NCI-H82 (cell line): ENCODE results near the gene NRAS.

Experiments used
- DNase-seq: peaks from one replicate; lab custom pipeline; 2025; lab: John Stamatoyannopoulos, UW

Gene NRAS

DNA sequence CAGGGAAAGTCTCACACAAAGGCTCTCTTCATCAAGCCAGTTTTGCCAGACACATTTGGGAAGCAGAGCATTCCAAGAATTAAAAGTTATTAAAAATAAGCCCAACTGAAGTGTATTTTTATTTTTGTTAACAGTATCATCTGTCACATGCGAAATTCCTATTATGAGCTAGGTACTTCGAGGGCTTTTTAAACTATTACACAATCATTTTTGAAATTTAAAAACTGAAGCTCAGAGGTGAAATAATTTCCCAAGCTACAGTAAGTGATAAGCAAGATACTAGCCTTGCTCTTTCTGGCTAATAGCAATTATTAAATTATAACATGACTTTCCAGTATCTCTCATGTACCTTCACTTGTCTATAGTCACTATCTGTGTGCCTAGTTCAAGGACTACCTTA, 12.0 kb upstream of the NRAS start:
- DNase-seq: no peak

DNA sequence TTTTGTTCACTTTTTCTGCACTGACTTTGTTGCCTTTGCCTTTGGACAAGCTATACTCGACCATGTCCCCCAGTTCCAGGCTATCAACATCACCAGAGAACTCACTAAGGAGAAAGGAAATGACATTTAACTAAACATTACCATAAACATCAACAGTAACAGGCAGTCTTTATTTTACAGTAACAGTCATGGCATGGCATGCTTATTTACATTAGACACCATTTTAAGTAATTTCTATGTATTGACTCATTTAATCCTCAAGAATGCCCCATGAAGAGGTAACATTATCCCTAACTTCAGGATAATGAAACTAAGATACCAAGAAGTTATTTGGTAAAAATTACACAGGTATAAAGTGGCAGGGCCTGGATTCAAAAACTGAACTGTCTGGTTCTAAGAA, 8.7 kb upstream of the NRAS start:
- DNase-seq: no peak

DNA sequence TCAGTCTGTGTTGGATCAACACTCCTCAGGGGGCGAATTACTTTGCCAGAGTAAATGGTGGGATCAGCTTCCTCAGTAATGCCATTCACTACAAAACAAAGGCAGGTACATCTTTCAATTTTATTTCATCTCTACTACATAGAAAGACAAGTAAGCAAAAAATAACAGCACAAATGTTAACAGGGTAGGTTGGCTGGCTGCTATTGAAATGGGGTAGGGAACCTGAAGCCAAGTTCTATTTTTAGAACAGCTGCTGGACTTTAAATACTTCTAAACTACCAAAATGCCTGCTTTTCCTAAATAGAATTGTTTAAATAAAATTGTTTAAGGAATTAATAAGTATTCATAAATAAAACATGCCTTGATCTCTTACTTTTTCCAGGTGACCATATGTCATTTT, 7.3 kb upstream of the NRAS start:
- DNase-seq: no peak

DNA sequence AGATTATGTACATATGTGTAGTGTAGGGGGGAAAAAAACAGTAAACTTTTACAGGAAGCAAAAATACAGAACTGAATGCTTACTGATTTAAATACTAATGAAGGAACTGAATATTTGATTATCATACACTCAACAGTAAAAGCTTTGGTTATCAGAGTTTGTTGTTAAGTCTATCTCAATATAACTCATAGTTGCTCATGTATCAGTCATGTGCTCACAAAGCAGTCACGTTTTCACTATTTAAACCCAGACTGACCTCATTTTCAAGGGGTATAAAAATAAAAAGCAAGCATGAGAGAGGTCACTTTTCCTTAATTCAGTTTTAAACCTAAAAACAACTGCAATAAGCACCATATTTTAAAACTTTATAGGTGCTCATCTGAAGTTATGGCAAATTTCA, 6.9 kb upstream of the NRAS start:
- DNase-seq: no peak

DNA sequence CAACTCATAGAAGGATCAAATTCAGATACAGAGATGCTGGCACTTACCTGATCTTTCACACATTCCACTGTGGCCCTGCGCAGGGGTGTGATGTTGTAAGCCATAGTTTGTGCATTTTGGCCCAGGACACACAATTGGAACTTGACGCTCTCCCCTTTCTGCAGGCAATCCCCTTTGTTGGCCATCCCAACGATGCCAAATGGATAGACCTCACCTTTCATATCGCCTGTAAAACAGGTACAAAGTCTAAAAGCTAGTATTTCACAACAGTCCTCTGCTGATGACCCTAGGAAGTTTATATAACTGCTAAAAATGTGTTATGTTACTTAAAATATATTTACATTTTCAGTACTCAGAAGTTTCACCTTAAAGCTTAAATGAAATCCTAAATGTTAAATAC, 3.9 kb upstream of the NRAS start:
- DNase-seq: no peak

DNA sequence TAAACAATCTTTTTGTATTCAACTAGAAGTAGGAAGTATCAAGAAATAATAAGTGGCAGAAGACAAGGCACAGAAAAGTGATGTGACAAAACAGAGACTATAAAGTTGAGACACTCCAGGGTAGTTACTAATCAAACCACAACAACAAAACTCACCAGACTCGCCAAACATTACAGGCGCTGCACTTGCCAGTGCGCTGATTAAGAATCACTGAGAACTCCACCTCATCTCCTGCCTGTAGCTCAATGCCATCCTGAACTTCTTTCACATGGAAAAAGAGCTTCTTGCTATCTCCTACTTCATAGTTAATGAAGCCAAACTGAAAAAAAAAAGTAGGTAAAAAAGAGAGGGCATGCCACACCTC, 2.8 kb upstream of the NRAS start:
- DNase-seq: no peak

DNA sequence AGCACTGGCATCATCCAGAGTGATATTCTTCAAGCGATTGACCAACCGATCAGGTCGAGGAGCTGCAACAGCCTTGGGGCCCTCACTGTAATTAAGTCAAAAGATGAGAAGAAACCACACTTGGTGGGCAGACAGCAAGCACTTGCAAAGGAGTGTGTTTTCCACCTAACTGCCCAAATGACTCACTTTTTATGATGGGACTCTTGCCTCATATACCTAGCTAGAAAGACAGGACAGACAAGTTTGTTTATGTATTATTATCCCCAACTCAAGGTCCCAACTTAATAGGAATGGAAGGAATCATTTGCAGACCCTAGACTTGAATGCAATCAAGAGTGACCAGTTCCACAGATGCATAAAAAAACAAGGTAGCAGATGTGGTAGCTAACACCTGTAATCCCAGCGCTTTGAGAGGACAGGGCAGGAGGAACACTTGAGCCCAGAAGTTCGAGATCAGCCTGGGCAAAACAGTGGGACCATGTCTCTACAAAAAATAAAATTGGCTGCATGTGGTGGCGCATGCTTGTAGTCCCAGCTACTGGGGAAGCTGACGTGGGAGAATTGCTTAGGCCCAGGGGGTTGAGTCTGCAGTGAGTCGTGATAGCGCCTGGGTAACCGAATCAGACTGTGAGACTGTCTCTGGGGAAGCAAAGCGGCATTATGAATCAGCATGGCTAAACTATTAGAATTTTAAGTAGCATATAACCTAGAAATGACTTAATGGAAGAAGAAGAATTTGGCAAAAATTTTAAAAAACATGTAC, 2.3 kb upstream of the NRAS start:
- DNase-seq: no peak

DNA sequence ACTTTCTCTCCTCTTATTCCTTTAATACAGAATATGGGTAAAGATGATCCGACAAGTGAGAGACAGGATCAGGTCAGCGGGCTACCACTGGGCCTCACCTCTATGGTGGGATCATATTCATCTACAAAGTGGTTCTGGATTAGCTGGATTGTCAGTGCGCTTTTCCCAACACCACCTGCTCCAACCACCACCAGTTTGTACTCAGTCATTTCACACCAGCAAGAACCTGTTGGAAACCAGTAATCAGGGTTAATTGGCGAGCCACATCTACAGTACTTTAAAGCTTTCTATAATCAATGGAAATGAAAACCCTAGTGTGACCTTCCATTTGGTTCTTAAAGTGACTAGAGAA, 643 bp downstream of the NRAS start:
- peak; percentile 66 for DNase-seq

DNA sequence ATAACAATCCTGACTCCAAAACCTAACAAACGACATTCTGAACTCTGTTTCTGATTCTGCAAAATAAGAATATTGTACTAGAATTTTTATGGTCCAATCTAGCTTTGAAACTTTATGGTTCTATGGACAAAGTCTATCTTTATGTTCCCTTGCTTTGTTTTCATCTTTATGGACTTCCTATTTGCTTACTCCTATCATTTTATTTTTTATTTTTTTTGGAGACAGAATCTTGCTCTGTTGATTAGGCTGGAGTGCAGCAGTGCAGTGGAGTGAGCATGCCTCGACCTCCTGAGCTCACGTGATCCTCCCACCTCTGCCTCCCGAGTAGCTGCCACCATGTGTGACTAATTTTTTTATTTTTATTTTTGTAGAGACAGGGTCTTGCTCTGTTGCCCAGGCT, 3.6 kb downstream of the NRAS start:
- no peak for DNase-seq

DNA sequence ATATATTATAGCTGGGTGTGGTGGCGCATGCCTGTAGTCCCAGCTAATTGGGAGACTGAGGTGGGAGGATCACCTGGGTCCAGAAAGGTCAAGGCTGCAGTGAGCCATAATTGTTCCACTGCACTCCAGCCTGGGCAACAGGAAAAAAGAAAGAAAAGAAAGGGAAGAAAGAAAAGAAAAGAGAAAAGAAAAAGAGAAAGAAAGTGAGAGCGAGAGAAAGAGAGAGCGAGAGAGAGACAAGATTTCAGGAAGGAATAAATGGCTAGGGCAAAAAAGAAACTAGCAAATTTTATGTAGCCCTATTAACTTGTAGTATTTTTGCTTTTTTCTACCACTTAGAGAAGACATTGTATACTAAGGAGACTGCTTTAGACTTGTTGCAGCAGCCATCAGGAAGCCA, 6.2 kb downstream of the NRAS start:
- no peak for DNase-seq

DNA sequence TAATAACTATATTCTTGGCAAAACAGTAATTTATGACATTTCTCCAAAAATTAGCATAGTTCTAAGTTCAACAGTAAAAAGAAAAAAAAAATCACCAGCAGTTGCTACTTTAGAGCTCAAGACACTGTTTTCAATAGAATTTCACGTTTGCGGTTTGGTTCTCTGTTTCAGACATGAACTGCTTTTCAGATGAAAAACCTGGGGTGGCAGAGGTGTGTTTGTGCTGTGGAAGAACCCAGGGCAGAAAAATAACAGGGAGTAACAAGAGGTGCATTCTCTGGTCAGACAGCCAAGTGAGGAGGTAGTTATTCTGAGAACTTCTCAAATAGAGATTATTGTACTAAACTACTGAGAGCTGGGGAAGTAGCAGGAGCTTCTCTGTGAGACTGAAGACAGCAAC, 9.0 kb downstream of the NRAS start:
- DNase-seq: no peak

DNA sequence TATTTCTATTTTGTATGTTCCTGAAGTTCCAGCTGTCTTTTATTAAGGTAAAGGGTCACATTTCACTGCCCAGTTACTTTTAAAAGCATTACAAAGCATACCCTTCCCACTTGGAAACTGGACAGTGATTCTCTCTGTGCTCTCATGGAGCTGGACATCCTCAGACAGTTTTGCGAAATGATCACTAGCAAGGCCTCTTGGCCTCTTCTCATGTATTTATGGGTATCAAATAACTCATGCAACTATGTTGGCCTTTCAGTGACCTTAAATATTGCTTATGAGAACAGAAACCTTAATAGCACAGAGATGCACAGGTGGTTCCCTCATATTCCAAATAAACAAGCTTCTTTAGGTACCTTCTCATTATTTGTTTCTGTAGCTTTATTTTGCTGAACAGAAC, 13.3 kb downstream of the NRAS start:
- DNase-seq: no peak

DNA sequence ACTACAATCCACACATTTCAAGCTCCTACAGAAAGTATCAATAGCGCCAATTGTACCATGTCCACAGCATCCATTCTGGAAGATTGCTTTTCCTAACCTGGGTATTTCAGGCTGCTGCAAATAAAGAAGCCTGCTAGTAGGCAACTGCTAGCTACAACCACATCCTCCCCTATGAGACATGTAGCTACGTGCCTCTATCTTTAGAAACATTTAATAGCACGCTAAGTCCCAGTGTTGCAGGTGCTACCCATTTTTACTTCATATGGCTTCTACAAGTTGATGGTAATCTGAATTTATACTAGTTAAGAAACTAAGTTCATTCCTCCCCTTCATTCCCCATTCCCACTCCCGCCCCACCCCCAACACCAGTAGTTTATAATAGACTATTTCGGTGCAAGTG, 13.8 kb downstream of the NRAS start:
- DNase-seq: no peak

DNA sequence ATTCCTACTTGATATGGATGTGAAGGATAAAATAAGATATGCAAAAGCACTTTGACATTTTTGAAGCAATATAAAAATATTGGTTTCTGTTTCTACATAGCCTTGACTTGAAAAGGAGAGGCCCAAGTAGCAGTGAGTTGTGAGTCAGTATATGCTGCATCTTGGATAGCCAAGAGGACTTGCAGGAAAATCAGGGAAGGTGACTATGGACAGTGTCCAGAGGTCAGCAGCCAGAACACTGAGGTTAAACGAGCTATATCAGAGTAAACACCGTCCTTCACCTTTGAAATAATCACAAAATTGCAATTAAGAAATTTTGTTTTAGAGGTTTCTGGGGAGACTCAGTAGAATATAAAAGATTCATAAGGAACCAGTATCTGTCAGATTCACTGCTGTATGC, 14.6 kb downstream of the NRAS start:
- no peak for DNase-seq

DNA sequence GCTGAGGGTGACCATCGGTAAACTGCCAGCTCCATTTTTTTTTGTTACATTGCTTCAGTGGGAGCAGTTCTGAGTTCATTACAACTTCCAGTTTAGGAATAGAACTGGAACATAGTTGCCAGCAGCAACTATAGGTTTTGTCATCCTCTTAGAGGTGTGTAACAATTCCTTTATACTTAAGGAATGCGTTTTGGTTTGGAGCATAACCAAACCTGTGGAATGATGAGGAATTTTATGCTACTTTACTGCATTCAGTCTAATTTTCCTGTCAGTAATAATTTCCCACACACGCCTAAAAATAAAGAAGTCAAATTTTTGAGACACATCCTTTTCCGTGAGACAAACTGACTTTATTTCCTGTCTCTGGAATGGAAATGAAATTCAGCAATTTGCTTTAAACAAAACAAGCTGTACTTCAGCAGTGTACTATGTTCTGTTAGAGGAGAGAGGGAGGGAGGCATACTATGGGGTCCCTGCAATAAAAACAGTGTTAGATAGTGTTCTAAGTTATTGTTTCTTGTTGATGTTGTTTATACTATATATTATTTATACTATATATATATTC, 16.5 kb downstream of the NRAS start:
- DNase-seq: no peak

DNA sequence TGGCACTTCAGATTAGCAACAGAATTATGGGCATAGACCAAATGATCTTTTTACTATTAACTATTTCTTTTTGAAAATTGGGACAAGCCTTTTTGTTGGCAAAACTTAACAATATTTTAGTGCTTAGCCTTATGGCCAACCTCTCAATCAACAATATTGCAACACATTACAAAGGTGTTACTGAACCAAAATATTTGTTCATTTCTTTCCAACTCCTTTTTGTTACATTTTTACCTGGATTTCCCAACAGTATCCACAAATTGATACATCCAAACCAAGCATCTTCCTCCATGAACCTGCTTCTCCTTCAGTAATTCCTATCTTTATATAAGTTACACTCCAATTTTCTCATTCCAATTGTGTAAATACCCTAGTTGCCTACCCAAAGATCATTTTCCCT, 19.8 kb downstream of the NRAS start:
- DNase-seq: no peak

DNA sequence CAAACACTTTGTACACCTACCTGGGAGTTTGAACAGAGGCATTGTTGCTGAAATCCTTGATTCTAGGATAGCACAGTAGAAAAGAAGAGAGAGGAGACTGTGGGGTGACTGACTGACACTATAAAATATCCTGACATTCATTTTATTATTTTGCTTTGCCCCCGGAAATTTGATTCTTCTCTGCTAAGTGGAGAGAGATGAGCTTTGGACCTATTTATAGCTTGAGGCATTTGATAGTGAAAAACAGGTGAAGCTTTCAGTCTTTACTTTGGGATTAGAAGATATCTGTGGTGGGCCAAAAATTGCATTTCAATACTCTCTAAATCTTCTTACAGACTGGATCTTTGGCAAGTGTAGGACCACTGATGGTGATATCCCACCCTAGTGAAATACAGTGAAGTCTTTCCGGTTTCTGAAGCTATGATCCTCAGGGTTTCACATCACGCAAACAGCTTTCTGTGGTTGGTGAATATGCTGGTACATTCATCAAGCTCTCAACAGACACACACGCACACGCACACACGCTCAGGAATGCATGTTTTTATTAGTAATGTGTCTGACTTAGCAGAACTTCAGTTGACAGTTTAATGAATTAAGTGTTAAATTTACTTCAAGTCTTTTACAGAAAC, 21.0 kb downstream of the NRAS start, which contains the start of gene AMPD1:
AMPD1 (minus strand) TSS at position 117 of the 629 bp plus-strand sequence; CDS start at position 42, 75 bp downstream.
- no peak for DNase-seq

DNA sequence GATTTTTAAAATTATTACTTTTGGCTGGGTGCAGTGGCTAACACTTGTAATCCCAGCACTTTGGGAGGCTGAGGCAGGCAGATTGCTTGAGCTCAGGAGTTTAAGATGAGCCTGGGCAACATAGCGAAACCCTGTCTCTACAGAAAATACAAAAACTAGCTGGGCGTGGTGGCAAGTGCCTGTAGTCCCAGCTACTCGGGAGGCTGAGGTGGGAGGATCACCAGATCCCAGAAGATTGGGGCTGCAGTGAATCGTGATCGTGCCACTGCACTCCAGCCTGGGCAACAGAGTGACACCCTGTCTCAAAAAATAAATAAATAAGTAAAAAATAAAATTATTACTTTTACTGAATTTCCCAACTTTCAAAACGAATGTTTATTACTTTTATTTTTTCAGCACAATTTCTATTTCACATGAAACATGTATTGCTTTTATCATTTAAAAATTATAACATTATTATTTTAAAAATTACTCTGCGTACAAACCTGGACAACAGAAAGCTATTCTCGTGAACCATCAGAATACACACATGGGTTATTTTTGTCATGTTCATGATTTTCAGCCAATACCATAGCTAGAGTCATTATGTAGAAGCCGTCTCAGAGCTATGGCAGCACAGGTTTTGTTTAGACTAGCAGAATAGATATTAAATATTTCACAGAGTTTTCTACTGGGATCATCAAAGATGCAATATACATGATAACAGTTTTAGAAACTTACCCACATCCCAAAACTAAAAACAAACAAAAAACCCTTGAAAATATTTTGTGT, 21.8 kb downstream of the NRAS start:
- no peak for DNase-seq

DNA sequence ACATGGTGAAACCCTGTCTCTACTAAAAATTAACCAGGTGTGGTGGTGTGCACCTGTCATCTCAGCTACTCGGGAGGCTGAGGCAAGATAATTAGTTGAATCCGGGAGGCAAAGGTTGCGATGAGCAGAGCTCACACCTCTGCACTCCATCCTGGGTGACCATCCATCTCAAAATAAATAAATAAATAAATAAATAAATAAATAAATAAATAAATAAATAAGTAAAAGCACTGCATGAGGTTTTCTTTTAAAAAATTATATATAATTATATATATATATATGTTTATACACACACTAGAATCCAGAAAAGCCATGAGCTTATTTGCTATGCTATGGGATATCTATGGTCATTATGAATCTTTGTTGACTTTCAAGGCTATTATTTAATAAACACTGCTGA, 23.6 kb downstream of the NRAS start:
- DNase-seq: no peak

DNA sequence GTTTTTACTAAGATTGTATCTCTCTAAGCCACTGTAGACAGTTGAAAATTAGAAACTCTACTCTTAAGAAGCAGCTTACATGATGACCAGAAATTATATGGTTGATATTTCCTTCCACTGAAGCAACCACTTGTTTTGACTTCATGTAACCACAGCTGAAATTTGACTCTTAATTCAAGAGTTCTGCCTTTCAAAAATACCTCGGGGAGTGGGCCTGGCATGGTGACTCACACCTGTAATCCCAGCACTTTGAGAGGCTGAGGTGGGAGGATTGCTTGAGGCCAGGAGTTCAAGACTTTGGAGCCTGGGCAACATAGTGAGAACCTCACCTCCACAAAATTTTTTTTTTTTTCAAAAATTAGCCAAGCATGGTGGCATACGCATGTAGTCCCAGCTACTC, 25.5 kb downstream of the NRAS start:
- DNase-seq: no peak

DNA sequence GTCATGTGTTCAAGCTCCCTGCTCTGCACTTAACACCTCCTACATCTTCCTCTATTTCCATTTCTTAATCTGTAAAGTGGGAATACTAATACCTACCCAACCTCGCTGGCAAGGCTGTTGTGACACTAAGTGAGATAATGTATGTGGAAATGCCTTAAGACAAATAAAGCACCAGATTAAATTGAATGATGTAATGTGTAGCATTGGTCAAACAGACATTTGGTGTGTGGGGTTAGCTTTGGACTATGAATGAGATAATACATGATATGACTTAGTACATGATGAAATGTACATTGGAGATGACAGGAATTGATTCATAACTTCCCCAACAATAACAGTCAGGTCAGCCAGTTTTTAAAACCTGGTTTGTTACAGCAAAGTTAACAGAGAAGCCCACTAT, 26.4 kb downstream of the NRAS start:
- no peak for DNase-seq

DNA sequence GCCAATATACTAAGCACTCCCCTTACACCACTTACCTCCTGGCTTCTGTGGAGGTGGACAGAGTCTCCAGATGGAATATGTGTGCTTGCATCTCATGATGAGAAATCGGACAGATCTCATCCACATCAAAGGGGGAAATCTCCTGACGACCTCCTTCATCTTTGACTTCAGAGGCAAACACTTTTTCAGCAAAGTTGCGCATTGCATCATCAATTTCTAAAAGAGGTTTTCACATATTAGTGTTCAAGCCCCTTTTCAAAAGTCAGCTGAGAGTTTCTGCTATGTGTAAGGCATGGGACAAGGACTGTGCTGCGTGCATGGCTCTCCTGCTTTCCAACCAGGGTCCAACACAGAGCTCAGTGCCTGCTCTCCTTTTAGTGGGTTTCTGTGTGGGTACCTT, 28.0 kb downstream of the NRAS start:
- no peak for DNase-seq

DNA sequence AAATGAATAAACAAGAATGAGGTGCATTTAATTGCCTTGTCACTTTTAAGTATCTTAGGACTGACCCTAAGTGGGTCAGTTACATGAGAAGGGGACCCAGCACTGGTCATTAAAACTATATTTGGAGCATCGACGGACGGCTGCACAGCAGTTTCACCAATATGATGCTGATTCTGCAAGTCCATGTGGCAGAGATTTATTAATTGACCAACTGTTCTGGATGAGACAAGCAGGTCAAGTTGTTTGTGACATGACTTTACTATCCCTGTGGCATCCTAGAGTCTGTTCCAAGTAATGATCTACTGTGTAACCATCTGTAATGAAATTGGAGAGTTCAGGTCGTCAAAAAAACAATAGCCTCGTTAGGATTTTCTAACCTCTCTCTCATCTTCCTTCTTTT, 30.7 kb downstream of the NRAS start:
- DNase-seq: no peak
